ENCODE results near the gene TAGAP. TPM values are rescaled to one million over a fixed set of nuclear protein-coding genes. Genes with fewer than 3 reads are reported as not detected.

The TAGAP gene
- total RNA-seq, 4 donors from 2014 or later = 1.7 to 8.5 (median 3.3) TPM

DNA sequence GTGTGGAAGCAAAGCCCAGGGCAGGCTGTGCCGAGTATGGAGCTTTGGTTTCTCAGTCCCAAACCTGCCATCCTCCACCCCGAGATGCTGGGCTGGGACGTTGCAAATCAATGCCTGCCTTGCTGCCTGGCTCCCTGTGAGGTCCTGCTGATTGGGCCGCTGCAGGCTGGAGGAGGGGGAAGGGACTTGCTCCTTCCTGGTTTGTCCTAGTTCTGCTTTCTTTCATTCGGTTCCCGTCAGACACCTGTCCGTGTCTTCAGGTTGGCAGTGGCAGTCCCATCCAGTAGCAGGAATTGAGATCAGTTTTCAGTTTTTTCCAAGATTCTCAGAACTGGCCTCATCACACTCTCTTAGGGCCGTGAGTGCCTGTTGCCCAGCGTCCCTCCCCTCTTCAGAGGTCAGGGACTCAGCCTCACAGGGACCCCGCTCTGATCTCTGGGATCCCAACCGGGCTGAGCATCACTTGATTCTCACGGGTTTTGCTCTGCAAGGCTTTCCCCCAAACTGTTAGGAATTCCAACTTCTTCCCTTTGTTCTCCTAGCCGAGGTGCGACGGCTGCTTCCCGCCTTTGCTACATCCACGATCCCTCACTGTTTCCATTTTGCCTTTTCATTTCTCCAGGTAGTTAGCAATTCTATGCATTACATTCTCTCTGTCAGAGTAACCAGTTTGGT, 24.2 kb upstream of the TAGAP start:
- no peaks in the 10 kb centered on the region for H3K27me3 ChIP-seq
- peak overlapping the region in 1 of 2 donors; percentile 65 for H3K27ac ChIP-seq
- H3K36me3 ChIP-seq = no peaks in the 10 kb centered on the region

DNA sequence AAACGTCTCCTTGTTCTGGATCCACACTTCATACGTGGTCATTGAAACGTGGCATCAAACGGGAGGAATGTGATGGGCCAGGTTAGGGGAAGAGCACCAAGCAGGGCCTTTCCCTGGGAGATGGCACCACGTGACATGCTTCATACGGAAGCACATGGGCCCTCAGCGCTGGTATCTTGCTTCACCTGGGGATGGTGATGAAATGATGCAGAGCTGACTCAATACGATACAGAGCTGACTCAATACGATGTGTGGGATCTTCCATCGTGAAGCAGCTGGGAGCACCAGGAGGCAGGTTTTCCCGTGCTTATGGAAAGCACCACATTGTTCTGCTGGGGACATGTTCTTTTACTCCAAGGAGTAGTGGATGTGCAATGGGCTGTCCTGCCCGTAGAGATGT, 22.5 kb upstream of the TAGAP start:
- no peak for DNase-seq
- no peaks in the 10 kb centered on the region for H3K9me3 ChIP-seq
- H3K27me3 ChIP-seq = no peaks in the 10 kb centered on the region
- no peak for TF ChIP-seq POLR2A (IDR thresholded peaks at IDR 0.05)
- TF ChIP-seq, protein P1, sequence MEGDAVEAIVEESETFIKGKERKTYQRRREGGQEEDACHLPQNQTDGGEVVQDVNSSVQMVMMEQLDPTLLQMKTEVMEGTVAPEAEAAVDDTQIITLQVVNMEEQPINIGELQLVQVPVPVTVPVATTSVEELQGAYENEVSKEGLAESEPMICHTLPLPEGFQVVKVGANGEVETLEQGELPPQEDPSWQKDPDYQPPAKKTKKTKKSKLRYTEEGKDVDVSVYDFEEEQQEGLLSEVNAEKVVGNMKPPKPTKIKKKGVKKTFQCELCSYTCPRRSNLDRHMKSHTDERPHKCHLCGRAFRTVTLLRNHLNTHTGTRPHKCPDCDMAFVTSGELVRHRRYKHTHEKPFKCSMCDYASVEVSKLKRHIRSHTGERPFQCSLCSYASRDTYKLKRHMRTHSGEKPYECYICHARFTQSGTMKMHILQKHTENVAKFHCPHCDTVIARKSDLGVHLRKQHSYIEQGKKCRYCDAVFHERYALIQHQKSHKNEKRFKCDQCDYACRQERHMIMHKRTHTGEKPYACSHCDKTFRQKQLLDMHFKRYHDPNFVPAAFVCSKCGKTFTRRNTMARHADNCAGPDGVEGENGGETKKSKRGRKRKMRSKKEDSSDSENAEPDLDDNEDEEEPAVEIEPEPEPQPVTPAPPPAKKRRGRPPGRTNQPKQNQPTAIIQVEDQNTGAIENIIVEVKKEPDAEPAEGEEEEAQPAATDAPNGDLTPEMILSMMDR (IDR thresholded peaks at IDR 0.05) = no peak
- intact Hi-C loops (cut with DNase I; ENCODE audit: low total_unique reads) = no loop called here
- H3K36me3 ChIP-seq = no peaks in the 10 kb centered on the region
- no peak overlapping the region for H3K4me3 ChIP-seq
- peak overlapping the region; percentile 65 to 83 for H3K27ac ChIP-seq
- no peaks in the 10 kb centered on the region for H3K4me1 ChIP-seq

More for the DNA sequence above, 24.2 kb upstream of the TAGAP start:
- Histone ChIP-seq H3K9me3 (no peaks in the 10 kb centered on the region), H3K4me3 (no peak overlapping the region), H3K4me1 (no peaks in the 10 kb centered on the region)
- no peak for DNase-seq
- intact Hi-C loops (cut with DNase I; ENCODE audit: low total_unique reads) = no loop called here
- TF ChIP-seq POLR2A (IDR thresholded peaks at IDR 0.05) = no peak

DNA sequence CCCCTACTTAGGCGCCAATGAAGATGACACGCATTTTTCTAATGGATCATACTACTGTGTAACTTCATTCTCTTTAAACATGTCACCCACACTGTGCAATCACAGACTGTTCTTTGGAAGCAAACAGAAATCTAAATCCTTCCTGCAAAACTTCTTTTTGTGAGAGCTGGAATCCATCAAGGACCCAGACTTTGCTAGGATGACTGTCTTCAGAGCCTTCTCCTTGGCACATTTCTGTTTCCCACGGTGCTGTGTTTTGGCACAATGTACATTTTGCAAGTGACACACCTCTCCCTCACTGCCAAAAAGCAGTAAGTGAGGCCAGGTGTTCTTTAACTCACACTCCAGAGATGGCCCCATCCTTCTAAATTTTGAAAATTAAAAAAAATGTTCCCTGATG, 21.7 kb upstream of the TAGAP start:
- H3K9me3 ChIP-seq = no peaks in the 10 kb centered on the region
- no peak overlapping the region for H3K4me3 ChIP-seq
- TF ChIP-seq, protein P1 (IDR thresholded peaks at IDR 0.05) = no peak
- no peak for TF ChIP-seq POLR2A (IDR thresholded peaks at IDR 0.05)
- no peaks in the 10 kb centered on the region for H3K27me3 ChIP-seq
- no peaks in the 10 kb centered on the region for H3K4me1 ChIP-seq
- H3K27ac ChIP-seq = peak overlapping the region; percentile 65 to 83
- peak in 1 of 2 donors; percentile 73 for DNase-seq
- intact Hi-C loops (cut with DNase I; ENCODE audit: low total_unique reads) = no loop called here
- H3K36me3 ChIP-seq = no peaks in the 10 kb centered on the region

DNA sequence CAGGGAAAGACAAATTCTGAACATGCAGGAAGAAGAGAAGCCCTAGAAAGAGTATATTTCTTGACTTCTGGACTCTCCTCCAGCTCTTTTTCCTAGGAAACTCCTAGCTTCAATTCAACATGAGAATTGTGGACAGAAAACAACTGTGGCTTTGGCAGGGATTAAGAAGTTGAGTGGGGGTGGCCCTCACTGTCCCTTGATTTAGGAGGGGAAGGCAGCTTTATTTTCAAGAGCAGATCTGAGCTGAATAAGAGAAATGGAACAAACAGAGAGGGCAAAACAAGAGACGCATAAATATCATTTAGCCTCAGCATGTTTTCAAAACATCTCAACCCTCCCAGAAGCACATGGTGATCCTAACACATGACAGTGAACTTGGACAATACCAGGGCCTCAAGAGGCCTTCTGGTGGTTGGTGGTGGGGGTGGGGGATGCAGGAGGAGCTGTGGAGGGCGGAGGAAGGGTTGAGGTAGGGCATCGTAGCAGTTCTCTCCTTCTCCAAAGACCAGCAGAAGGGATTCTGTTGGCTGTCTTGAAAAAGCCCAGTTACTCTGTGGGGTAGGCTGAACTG, 21.1 kb upstream of the TAGAP start:
- Histone ChIP-seq H3K27me3 (no peaks in the 10 kb centered on the region), H3K36me3 (no peaks in the 10 kb centered on the region), H3K9me3 (no peaks in the 10 kb centered on the region), H3K4me3 (no peak overlapping the region), H3K4me1 (no peaks in the 10 kb centered on the region), H3K27ac (peak overlapping the region; percentile 65 to 83)
- intact Hi-C loops (cut with DNase I; ENCODE audit: low total_unique reads) = no loop called here
- DNase-seq = peak in 1 of 2 donors; percentile 64
- TF ChIP-seq, protein P1 (IDR thresholded peaks at IDR 0.05) = no peak
- no peak for TF ChIP-seq POLR2A (IDR thresholded peaks at IDR 0.05)

DNA sequence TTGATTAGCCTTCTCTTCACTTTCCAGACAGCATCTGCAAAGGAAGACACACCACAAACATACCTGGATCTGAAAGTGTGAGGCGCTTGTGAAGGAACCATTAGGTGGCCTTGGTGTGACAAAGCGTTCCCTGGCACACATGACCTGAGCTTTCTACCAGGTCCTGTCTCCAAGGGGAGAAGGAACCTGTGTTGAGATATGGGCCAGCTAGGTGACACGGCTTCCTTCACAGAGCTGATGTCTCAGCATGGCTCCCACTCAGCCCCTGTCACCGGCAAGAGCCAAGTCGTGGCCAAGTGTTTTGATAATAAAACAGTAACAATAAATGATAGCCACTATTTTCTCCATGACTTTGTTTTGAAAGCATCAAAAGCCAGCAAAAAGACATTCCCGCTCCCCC, 20.3 kb upstream of the TAGAP start:
- no peak for DNase-seq
- Histone ChIP-seq H3K9me3 (no peaks in the 10 kb centered on the region), H3K27me3 (no peaks in the 10 kb centered on the region), H3K4me3 (no peak overlapping the region), H3K36me3 (no peaks in the 10 kb centered on the region), H3K4me1 (no peaks in the 10 kb centered on the region), H3K27ac (peak overlapping the region; percentile 65 to 83)
- TF ChIP-seq POLR2A (IDR thresholded peaks at IDR 0.05) = no peak
- TF ChIP-seq, protein P1 (IDR thresholded peaks at IDR 0.05) = no peak
- intact Hi-C loops (cut with DNase I; ENCODE audit: low total_unique reads) = no loop called here
